Stomach (tissue), 4 donors: ENCODE measurements around the gene ULBP1.
"Not testable (repeated sequence)": the region's sequence is repeated elsewhere in the genome, so short reads cannot be mapped to it uniquely, and the experiment has no call there.

Experiments used
- CTCF ChIP-seq, 7 experiments: fragments of 450-650 bp in 4 of 7; fragments of 200-600 bp in 3 of 7; sonication (generic) in 3 of 7; IDR thresholded peaks; one replicate each; pipeline ENCODE4 v1.5.1; 2016 to 2019; ENCODE audit warnings: antibody characterized with exemption in 7 of 7, control low read depth in 2 of 7, mild to moderate bottlenecking in 1 of 7
- EP300 ChIP-seq: sonication (generic); formaldehyde crosslinking; IDR thresholded peaks from one replicate; pipeline ENCODE4 v1.6.1; 2017; ENCODE audit warnings: antibody characterized with exemption
- POLR2A ChIP-seq, 4 donors: fragments of 450-650 bp; IDR thresholded peaks; one replicate each; pipeline ENCODE4 v1.6.1; 2016; ENCODE audit warnings: antibody characterized with exemption in 4 of 4, control low read depth in 2 of 4, mild to moderate bottlenecking in 1 of 4, moderate library complexity in 1 of 4
- POLR2AphosphoS5 ChIP-seq, 3 donors: sonication (generic); formaldehyde crosslinking; IDR thresholded peaks; one replicate each; pipeline ENCODE4 v1.6.1; 2016; ENCODE audit warnings: antibody characterized with exemption in 3 of 3

GRCh38 chr6:149959806-149960205, 3.9 kb upstream of the ULBP1 start:
- TF ChIP-seq POLR2AphosphoS5 (IDR thresholded peaks at IDR 0.05); CTCF (IDR thresholded peaks at IDR 0.05); POLR2A (IDR thresholded peaks at IDR 0.05); EP300: not testable (repeated sequence)
